Epithelial cell of esophagus (primary cell): ENCODE results near the gene GALNT16.

ENCODE experiments used
- DNase-seq: peaks from one replicate; pipeline ENCODE4 v3.0.0; 2010; ENCODE audit warnings: low read depth
- H3K4me3 ChIP-seq: 2 replicates; pipeline ENCODE4 v1.5.1; 2011; ENCODE audit warnings: mild to moderate bottlenecking, low read length, control low read depth
- TF ChIP-seq, protein P1 (sequence below): IDR thresholded peaks from 2 replicates; pipeline ENCODE4 v1.5.1; 2011; ENCODE audit warnings: low read depth, mild to moderate bottlenecking, low read length, control low read depth, inconsistent platforms; ENCODE audit not compliant: insufficient read depth; ENCODE audit errors: missing control alignments

GALNT16 gene

DNA sequence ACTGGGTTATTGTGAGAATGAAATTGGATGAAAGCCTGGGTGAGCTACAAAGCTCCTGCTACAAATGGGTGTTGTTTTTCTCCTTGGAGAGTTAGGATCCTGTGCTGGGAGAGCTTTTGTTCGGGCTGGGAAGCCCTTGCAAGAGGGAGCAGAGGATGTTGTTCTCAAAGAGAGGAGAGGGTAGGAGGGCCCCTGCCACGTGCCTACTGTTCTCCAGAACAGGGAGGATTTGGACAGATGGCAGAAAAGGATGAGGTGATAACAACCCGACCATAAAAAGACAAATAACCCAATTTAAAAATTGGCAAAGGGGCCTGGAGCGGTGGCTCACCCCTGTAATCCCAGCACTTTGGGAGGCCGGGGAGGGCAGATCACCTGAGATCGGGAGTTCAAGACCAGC lies 68.8 kb downstream of the GALNT16 start:
- H3K4me3 ChIP-seq, result no peak overlapping the region
- DNase-seq, result no peak
- TF ChIP-seq, protein P1, sequence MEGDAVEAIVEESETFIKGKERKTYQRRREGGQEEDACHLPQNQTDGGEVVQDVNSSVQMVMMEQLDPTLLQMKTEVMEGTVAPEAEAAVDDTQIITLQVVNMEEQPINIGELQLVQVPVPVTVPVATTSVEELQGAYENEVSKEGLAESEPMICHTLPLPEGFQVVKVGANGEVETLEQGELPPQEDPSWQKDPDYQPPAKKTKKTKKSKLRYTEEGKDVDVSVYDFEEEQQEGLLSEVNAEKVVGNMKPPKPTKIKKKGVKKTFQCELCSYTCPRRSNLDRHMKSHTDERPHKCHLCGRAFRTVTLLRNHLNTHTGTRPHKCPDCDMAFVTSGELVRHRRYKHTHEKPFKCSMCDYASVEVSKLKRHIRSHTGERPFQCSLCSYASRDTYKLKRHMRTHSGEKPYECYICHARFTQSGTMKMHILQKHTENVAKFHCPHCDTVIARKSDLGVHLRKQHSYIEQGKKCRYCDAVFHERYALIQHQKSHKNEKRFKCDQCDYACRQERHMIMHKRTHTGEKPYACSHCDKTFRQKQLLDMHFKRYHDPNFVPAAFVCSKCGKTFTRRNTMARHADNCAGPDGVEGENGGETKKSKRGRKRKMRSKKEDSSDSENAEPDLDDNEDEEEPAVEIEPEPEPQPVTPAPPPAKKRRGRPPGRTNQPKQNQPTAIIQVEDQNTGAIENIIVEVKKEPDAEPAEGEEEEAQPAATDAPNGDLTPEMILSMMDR, result no peak

DNA sequence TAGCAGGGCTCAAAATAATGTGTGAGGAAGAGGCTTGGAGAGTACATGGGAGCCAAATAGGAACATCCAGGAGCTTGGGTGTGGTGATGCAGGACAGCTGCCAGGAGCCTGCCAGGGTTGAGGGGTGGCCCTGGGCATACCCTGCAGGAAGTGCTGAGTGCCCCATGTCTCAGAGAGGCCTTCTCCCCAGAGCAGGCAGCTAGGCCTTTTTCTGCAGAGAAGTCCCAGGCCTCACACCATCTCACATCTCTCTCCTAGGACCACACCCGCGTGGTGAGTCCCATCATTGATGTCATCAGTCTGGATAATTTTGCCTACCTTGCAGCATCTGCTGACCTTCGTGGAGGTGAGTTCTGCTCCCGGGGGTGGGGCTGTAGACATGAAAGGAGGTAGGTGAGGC lies 71.2 kb downstream of the GALNT16 start:
- H3K4me3 ChIP-seq, result no peak overlapping the region
- TF ChIP-seq, protein P1, result no peak
- DNase-seq, result no peak

DNA sequence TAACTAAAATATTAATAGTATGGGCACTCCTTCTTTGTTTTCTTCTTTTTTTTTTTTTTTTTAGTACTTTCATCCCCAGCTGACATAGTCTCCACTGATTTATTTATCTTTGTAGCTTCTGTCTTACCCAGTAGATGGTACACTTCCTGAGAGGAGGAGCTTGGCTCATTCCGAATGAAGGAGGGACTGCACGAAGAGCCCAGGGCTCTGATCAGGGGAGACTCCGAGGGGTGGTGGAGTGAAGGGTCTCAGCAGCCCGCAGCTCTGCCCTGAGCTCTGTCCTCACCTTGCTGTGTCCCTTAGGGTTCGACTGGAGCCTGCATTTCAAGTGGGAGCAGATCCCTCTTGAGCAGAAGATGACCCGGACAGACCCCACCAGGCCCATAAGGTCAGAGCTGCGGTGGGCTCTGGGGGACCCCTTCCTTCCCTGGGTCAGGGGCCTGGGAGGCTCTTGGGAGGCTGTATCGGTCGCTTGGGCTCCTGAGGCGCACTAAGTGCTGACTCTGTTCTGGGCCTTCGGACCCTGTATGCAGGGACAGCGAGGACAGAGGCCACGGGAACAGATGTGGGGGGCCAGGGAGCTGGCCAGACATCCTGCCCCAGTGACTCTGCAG lies 72.9 kb downstream of the GALNT16 start:
- TF ChIP-seq, protein P1, result no peak
- no peak overlapping the region for H3K4me3 ChIP-seq
- DNase-seq, result no peak

DNA sequence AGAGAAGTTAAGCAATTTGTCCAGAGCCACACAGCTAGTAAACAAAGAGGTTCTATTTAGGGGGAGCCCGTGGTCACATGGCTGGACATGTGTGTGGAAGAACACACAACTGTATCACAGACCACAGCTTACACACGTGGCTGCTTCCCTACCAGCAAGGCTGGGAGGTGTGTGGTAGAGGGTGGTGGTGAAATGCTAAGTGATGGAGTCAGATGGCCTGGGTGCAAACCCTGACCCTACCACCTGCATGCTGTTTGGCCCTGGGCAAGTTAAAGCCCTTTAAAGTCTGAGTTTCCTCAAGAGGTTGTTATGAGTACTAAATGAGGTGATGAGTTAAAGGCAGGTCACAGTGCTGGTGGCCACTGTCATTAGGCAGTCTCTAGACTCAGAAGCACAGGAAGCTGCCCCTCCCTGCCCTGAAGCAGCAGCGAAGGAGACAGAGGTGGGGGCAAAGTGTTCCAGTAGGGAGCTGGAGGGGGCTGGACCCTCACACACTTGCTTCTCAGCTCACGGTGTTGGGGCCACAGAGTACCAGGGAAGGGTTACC lies 73.9 kb downstream of the GALNT16 start:
- no peak overlapping the region for H3K4me3 ChIP-seq
- no peak for DNase-seq
- TF ChIP-seq, protein P1, result no peak

DNA sequence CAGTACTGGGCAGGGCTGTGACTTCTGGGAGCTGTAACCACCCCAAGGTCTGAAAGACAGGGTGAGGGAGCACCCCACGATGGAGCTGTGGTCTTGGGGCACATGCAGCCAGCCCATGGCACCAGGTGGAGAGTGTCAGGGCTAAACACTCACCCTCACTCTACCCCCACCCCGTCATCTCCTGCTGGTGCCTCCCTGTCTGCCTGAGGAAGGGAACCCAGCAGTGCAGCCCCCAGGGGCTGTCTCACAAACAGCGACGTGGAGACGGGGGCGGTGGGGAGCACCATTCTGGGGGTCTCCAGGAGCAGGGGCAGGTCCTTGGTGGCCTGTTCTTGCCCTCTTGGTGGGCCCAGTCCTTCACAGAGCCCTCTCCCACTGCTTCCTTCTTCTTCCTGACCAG lies 74.6 kb downstream of the GALNT16 start:
- TF ChIP-seq, protein P1, result no peak
- H3K4me3 ChIP-seq, result no peak overlapping the region
- DNase-seq, result no peak

DNA sequence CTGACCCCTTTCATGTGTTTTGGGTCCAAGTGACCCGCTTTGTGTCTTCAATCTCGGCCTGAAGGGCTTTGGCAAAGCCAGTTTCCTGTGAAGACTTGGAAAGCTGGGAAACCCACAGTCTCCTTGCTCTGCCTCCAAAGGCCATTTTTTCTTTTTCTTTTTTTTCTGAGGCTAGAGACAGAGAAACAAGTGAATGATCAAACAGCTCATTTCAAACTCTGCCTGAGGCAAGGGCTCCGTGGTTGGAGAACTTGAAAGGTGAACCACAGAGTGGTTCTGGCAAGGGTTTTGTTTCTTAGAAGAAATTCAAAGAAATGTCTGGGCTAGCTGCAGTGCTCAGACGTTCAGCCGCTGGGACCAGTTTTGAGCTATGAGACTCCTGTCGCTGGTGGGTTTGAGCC lies 75.4 kb downstream of the GALNT16 start:
- peak; percentile 77 for DNase-seq
- no peak overlapping the region for H3K4me3 ChIP-seq
- TF ChIP-seq, protein P1, result no peak

DNA sequence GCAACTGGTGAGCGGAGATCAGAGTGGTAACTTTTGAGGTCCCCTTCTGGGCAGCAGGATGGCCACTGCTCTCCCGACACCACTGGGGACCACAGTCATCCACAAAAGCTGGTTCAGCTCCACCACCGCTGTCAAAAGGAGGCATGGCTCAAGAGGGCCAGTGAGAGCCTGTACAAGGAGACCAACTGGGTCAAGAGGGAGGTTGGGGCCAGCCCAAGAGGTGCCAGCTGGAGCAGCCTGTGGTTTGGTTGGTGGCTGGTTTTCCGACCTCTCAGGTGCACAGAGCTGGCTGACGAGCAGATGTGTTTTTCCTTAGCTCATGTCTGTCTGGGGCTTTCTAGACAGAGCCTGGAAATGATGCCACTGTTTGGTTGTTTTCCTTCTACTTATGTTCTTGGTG lies 78.0 kb downstream of the GALNT16 start:
- TF ChIP-seq, protein P1, result no peak
- no peak overlapping the region for H3K4me3 ChIP-seq
- no peak for DNase-seq
